SK-N-SH (cell line): ENCODE data around the gene SLC22A23. TPM values are rescaled to one million over a fixed set of nuclear protein-coding genes. Genes with fewer than 3 reads are reported as not detected.

Source experiments
- CTCF ChIA-PET: fragments of 300-600, 350-600 bp; formaldehyde crosslinking; extraction: SDS; loops from one replicate; lab custom pipeline; 2021; lab: Yijun Ruan, JAX
- POLR2A ChIA-PET: fragments of 350-600 bp; sonication (Branson Sonifier 250); formaldehyde crosslinking; extraction: SDS; loops from one replicate; lab custom pipeline; 2020; ENCODE audit warnings: antibody characterized with exemption, inconsistent platforms; lab: Yijun Ruan, JAX
- DNase-seq: peaks from one replicate; pipeline ENCODE4 v3.0.0; 2012
- H2AFZ ChIP-seq: fragments of 200-600 bp; sonication (generic); 2 replicates; pipeline ENCODE4 v1.8.1; 2016; ENCODE audit warnings: antibody characterized with exemption, mild to moderate bottlenecking, low read depth
- H3F3A ChIP-seq: fragments of 200-600 bp; sonication (generic); replicated peaks from 2 replicates; pipeline ENCODE3; 2016; ENCODE audit warnings: antibody characterized with exemption, mild to moderate bottlenecking; ENCODE audit not compliant: insufficient read depth
- H3K27ac ChIP-seq, 2 experiments: fragments of 200-500 bp in 1 of 2; fragments of 200-600 bp in 1 of 2; sonication (Bioruptor generic) in 1 of 2; sonication (generic), shearing (Covaris generic) in 1 of 2; 2 replicates each; pipeline versions ENCODE4 v1.5.1 to v1.6.1; 2014 to 2016; ENCODE audit warnings: low read depth in 2 of 2, inconsistent platforms in 1 of 2, low read length in 1 of 2, mild to moderate bottlenecking in 1 of 2, mixed read lengths in 1 of 2
- H3K27me3 ChIP-seq: fragments of 200-600 bp; sonication (generic), shearing (Covaris generic); 2 replicates; pipeline ENCODE4 v1.6.1; 2016; ENCODE audit warnings: mixed run types; ENCODE audit not compliant: insufficient read depth
- H3K36me3 ChIP-seq, 2 experiments: fragments of 200-500 bp in 1 of 2; fragments of 200-600 bp in 1 of 2; sonication (Bioruptor generic) in 1 of 2; sonication (generic) in 1 of 2; replicated peaks in 1 of 2; 2 replicates each; pipeline versions ENCODE3 to v1.5.1; 2014 to 2016; ENCODE audit warnings: low read length in 1 of 2, mild to moderate bottlenecking in 1 of 2; ENCODE audit not compliant: insufficient read depth in 2 of 2, control insufficient read depth in 1 of 2
- H3K4me1 ChIP-seq, 2 experiments: fragments of 200-500 bp in 1 of 2; fragments of 200-600 bp in 1 of 2; sonication (Bioruptor generic) in 1 of 2; sonication (generic), shearing (Covaris generic) in 1 of 2; 2 replicates each; pipeline versions ENCODE4 v1.5.1 to v1.6.1; 2014 to 2016; ENCODE audit warnings: low read depth in 1 of 2, low read length in 1 of 2, mixed run types in 1 of 2; ENCODE audit not compliant: insufficient read depth in 2 of 2, control insufficient read depth in 1 of 2
- H3K4me2 ChIP-seq: fragments of 200-600 bp; sonication (generic), shearing (Covaris generic); 2 replicates; pipeline ENCODE4 v1.6.1; 2017; ENCODE audit warnings: mixed run types
- H3K4me3 ChIP-seq, 2 experiments: fragments of 200-500 bp in 1 of 2; fragments of 200-600 bp in 1 of 2; sonication (Bioruptor generic) in 1 of 2; sonication (generic), shearing (Covaris generic) in 1 of 2; 2 replicates each; pipeline versions ENCODE4 v1.5.1 to v1.8.1; 2014 to 2016; ENCODE audit warnings: low read depth in 2 of 2, inconsistent platforms in 1 of 2, low read length in 1 of 2, mild to moderate bottlenecking in 1 of 2, mixed read lengths in 1 of 2, moderate library complexity in 1 of 2
- H3K79me2 ChIP-seq: fragments of 200-600 bp; sonication (generic); 2 replicates; pipeline ENCODE4 v1.8.1; 2017; ENCODE audit warnings: mild to moderate bottlenecking; ENCODE audit not compliant: insufficient read depth
- H3K9ac ChIP-seq: fragments of 200-600 bp; sonication (generic); 2 replicates; pipeline ENCODE4 v1.6.1; 2017; ENCODE audit warnings: mixed run types
- H3K9me2 ChIP-seq: fragments of 200-600 bp; sonication (generic); 2 replicates; pipeline ENCODE4 v1.6.1; 2017; ENCODE audit warnings: mixed run types
- H3K9me3 ChIP-seq: fragments of 200-600 bp; sonication (generic); 2 replicates; pipeline ENCODE4 v1.6.1; 2017; ENCODE audit warnings: mixed run types, mild to moderate bottlenecking, moderate library complexity
- H4K20me1 ChIP-seq: fragments of 200-600 bp; sonication (generic); 2 replicates; pipeline ENCODE4 v1.6.1; 2017; ENCODE audit warnings: mild to moderate bottlenecking, mixed run types; ENCODE audit not compliant: insufficient read depth
- EZH2phosphoT487 ChIP-seq: fragments of 200-600 bp; sonication (generic); IDR thresholded peaks from 2 replicates; pipeline ENCODE4 v1.6.1; 2017; ENCODE audit warnings: low read depth, mixed run types, mild to moderate bottlenecking, antibody characterized with exemption, moderate library complexity, borderline replicate concordance
- FOSL2 ChIP-seq: IDR thresholded peaks from 2 replicates; pipeline ENCODE4 v1.4.0; 2012; ENCODE audit warnings: low read depth, mild to moderate bottlenecking, moderate library complexity, borderline replicate concordance
- NRF1 ChIP-seq: IDR thresholded peaks from 2 replicates; pipeline ENCODE4 v1.6.1; 2012; ENCODE audit warnings: low read depth, mild to moderate bottlenecking, low read length
- RCOR1 ChIP-seq: fragments of 150-350 bp; IDR thresholded peaks from 2 replicates; pipeline ENCODE4 v1.6.1; 2017; ENCODE audit warnings: antibody characterized with exemption, low read length
- TAF1 ChIP-seq: IDR thresholded peaks from 2 replicates; pipeline ENCODE4 v1.6.1; 2012; ENCODE audit warnings: low read depth, mild to moderate bottlenecking, low read length, moderate library complexity, borderline replicate concordance
- TCF12 ChIP-seq: IDR thresholded peaks from 2 replicates; pipeline ENCODE4 v1.4.0; 2012
- WGBS: methylation state at CpG from one replicate; pipeline ENCODE4 v1.1.6; 2017; ENCODE audit warnings: low lambda C conversion rate; 5-methylcytosine and 5-hydroxymethylcytosine counted together
- polyA plus RNA-seq, 3 experiments: library from polyadenylated mRNA; depleted of rRNA; stranded (reverse); fragments of >200 nt; gene quantifications; 2 replicates each; pipeline ENCODE4 v1.2.3, GENCODE V29; 2012
- TF ChIP-seq, protein P1 (sequence below): IDR thresholded peaks from 2 replicates; pipeline ENCODE4 v1.4.0; 2012; ENCODE audit warnings: low read depth, borderline replicate concordance
- TF ChIP-seq, protein P2 (sequence below): IDR thresholded peaks from 2 replicates; pipeline ENCODE4; 2012

Gene SLC22A23
- polyA plus RNA-seq, 1 of the 3 experiments (the other 2 are of a cell fraction) = not detected

DNA sequence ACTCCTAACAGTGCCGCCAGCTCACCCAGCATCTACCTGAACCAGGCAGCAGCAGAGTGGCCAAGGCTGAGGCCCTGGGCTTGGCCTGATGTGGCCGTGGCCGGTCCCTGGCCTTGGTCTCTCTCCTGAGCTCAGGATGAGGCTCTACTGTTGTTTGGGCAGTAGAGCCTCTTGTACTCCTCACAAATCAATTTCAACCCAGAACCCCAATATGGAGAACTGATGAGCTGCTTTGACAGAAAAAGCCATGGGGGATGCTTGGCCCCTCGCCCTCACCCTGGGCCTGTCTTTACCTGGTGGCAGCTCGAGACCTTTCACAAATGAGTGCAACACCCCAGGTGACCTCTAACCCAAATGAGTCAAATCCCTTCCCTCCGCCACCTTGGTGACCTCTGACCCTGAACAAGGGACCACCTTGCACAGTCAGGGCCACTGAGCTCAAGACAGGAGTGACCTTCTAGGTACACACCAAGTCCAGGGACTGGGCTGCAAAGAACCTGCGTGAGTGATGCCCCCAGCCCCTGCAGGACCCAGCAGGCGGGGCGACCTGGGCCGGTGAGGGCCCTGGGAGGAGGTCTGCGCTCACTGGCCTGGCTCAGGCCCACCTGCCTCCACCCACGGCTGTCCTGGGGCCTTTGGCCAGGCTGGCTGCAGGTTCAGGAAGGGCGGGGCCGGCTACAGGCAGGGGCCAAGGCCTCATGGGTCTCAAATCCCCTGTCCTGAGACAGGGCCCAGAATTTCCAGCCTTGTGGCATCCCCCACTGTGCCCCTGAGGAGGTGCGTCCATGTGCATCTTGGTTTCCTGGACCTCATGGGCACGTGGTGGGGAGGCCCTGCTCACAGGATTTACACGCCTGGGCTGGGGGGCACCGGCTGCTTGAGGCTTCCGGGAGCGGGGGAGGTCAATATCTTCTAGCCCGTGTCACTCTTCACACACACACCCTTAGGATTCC is 167.9 kb downstream of the SLC22A23 start:
- Histone ChIP-seq H3F3A (no peaks in the 10 kb centered on the region), H4K20me1 (no peaks in the 10 kb centered on the region), H3K4me3 (no peak overlapping the region), H3K27me3 (no peaks in the 10 kb centered on the region; the same call in 1 of the 2 replicates)
- CTCF ChIA-PET = interaction anchor here (2.2 to 3.4 kb wide), 3 partner anchors 9 to 443 kb away, joined by 7 to 19 read pairs (median 17); no protein-coding TSS in a partner anchor
- no peak for DNase-seq
- no peak for TF ChIP-seq EZH2phosphoT487
- TF ChIP-seq RCOR1 = no peak
- TF ChIP-seq NRF1 = no peak
- TF ChIP-seq, protein P1, sequence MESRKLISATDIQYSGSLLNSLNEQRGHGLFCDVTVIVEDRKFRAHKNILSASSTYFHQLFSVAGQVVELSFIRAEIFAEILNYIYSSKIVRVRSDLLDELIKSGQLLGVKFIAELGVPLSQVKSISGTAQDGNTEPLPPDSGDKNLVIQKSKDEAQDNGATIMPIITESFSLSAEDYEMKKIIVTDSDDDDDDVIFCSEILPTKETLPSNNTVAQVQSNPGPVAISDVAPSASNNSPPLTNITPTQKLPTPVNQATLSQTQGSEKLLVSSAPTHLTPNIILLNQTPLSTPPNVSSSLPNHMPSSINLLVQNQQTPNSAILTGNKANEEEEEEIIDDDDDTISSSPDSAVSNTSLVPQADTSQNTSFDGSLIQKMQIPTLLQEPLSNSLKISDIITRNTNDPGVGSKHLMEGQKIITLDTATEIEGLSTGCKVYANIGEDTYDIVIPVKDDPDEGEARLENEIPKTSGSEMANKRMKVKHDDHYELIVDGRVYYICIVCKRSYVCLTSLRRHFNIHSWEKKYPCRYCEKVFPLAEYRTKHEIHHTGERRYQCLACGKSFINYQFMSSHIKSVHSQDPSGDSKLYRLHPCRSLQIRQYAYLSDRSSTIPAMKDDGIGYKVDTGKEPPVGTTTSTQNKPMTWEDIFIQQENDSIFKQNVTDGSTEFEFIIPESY = no peak
- TF ChIP-seq, protein P2, sequence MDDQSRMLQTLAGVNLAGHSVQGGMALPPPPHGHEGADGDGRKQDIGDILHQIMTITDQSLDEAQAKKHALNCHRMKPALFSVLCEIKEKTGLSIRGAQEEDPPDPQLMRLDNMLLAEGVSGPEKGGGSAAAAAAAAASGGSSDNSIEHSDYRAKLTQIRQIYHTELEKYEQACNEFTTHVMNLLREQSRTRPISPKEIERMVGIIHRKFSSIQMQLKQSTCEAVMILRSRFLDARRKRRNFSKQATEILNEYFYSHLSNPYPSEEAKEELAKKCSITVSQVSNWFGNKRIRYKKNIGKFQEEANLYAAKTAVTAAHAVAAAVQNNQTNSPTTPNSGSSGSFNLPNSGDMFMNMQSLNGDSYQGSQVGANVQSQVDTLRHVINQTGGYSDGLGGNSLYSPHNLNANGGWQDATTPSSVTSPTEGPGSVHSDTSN = no peak
- TF ChIP-seq TAF1 = no peak
- TF ChIP-seq, all 33 proteins: peak for 0
- POLR2A ChIA-PET = interaction anchor here (0.6 kb wide), 1 partner anchor 9 kb away, joined by 3 read pairs; no protein-coding TSS in a partner anchor
- Histone ChIP-seq H3K9ac (no peak overlapping the region), H3K4me1 (peaks cover 0 to 7% of the 10 kb centered on the region in 2 experiments; a peak in 1 of 4 replicates), H3K79me2 (no peaks in the 10 kb centered on the region), H3K9me2 (no peaks in the 10 kb centered on the region), H3K36me3 (no peaks in the 10 kb centered on the region), H3K27ac (no peak overlapping the region), H3K4me2 (no peak overlapping the region), H2AFZ (no peak overlapping the region), H3K9me3 (no peaks in the 10 kb centered on the region)
- WGBS = 74% methylated on average over 13 of the region's 21 CpGs

DNA sequence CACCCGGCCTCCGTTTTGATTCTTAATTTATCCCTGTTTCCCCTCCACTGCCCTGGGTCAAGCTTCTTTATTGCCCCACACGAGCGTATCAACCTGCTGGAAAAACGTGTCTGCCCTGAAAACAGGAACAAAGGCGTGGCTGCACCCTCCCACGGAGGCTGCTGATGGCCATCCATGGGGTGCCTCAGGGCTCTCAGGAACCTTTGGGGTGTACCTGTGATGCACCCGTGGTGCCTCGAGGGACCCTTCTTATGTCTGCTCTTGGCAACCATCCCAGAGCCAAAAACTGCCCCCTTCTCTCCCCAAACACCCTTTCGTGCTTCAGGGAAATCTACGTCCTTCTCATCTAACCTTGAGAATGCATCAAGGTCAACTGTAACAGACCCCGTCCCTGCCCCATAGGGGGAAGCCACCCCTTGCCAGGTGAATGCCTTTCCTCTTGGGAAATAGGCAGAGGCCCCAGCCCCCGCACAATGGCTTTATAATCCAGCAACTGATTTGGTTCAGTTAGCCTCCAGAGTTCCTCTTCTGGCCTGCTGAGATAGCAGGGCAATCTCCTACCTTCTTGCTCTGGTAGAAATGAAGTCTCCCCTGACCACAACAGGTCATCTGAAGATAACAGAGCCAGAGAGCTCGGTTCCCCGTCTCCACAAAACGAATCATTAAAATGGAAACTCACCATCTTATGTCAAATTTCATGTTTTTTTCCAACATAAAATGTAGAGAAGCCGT is 168.7 kb downstream of the SLC22A23 start:
- no peak overlapping the region for H3K4me3 ChIP-seq
- peaks cover 0 to 7% of the 10 kb centered on the region in 2 experiments; a peak in 1 of 4 replicates for H3K4me1 ChIP-seq
- no peaks in the 10 kb centered on the region for H3K79me2 ChIP-seq
- H3K9me3 ChIP-seq = no peaks in the 10 kb centered on the region
- DNase-seq = no peak
- H3K36me3 ChIP-seq = no peaks in the 10 kb centered on the region
- CTCF ChIA-PET = interaction anchor here (2.2 to 3.3 kb wide), 2 partner anchors 9 to 444 kb away, joined by 7 to 17 read pairs; no protein-coding TSS in a partner anchor
- no peaks in the 10 kb centered on the region for H4K20me1 ChIP-seq
- POLR2A ChIA-PET = interaction anchor here (0.6 kb wide), 1 partner anchor 10 kb away, joined by 3 read pairs; no protein-coding TSS in a partner anchor
- no peaks in the 10 kb centered on the region for H3F3A ChIP-seq
- TF ChIP-seq TCF12 (no peak), FOSL2 (no peak), NRF1 (no peak), TAF1 (no peak)
- no peak overlapping the region for H3K4me2 ChIP-seq
- no peak overlapping the region for H3K27ac ChIP-seq
- 80% methylated on average over 16 of the region's 17 CpGs for WGBS
- H3K9me2 ChIP-seq = no peaks in the 10 kb centered on the region
- H2AFZ ChIP-seq = no peak overlapping the region
- no peak overlapping the region for H3K9ac ChIP-seq
- no peaks in the 10 kb centered on the region; the same call in 1 of the 2 replicates for H3K27me3 ChIP-seq
